ENCODE measurements around the gene SKIC8. TPM values are rescaled to one million over a fixed set of nuclear protein-coding genes. Genes with fewer than 3 reads are reported as not detected.

SKIC8 gene
- total RNA-seq, 1 experiment from 2014 or later, result 44.5 TPM

DNA sequence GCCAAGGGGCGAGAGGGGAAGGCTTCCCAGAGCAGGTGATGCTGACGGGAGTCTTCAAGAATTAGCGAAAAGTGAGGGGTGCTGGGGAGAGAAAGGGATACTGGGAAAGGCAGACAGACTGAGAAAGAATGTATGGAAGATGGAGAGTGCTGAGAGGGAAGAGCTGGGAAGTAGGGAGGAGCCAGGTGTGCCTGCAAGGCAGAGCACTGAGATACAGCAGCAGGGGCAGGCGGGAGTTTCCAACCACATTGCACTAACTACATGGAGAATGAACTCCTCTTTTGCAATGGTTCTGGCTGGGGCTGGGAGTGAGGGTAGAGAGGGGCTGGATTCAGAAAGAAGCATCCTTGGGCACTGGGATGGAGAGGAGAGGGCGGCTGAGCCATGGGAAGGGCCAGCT lies 24.7 kb upstream of the SKIC8 start:
- no peak overlapping the region for H2AFZ ChIP-seq
- POLR2A ChIA-PET (ENCODE audit: unreplicated experiment), result no interaction called here
- no TSS peak for BruUV-seq (replicated peaks)
- H3K4me1 ChIP-seq (replicated peaks; ENCODE audit: insufficient read depth), result peaks cover 14% of the 10 kb centered on the region; the same call in 1 of the 2 replicates
- H3K27me3 ChIP-seq (ENCODE audit: insufficient read depth, low read depth), result no peaks in the 10 kb centered on the region
- H3K79me2 ChIP-seq (ENCODE audit: low read depth), result no peaks in the 10 kb centered on the region
- no peaks in the 10 kb centered on the region for H3K9me3 ChIP-seq (ENCODE audit: insufficient read depth, low read depth)
- H3K4me2 ChIP-seq, result no peak overlapping the region
- H4K20me1 ChIP-seq (ENCODE audit: insufficient read depth), result no peaks in the 10 kb centered on the region
- no peaks in the 10 kb centered on the region for H3K36me3 ChIP-seq (ENCODE audit: low read depth)
- H3F3A ChIP-seq (ENCODE audit: insufficient read depth, low read depth), result no peaks in the 10 kb centered on the region
- TF ChIP-seq, protein P1, sequence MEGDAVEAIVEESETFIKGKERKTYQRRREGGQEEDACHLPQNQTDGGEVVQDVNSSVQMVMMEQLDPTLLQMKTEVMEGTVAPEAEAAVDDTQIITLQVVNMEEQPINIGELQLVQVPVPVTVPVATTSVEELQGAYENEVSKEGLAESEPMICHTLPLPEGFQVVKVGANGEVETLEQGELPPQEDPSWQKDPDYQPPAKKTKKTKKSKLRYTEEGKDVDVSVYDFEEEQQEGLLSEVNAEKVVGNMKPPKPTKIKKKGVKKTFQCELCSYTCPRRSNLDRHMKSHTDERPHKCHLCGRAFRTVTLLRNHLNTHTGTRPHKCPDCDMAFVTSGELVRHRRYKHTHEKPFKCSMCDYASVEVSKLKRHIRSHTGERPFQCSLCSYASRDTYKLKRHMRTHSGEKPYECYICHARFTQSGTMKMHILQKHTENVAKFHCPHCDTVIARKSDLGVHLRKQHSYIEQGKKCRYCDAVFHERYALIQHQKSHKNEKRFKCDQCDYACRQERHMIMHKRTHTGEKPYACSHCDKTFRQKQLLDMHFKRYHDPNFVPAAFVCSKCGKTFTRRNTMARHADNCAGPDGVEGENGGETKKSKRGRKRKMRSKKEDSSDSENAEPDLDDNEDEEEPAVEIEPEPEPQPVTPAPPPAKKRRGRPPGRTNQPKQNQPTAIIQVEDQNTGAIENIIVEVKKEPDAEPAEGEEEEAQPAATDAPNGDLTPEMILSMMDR (conservative IDR thresholded peaks at IDR 0.05), result no peak
- TF ChIP-seq EZH2 (IDR thresholded peaks at IDR 0.05; ENCODE audit: low read depth), result no peak
- intact Hi-C loops (cut with micrococcal nuclease; ENCODE audit: unreplicated experiment), result no loop called here
- no peaks in the 10 kb centered on the region for H3K9me2 ChIP-seq (ENCODE audit: insufficient read depth)
- DNase-seq, result no peak
- H3K27ac ChIP-seq, result no peak overlapping the region
- no peak overlapping the region for H3K4me3 ChIP-seq
- CTCF ChIA-PET, result no interaction called here

DNA sequence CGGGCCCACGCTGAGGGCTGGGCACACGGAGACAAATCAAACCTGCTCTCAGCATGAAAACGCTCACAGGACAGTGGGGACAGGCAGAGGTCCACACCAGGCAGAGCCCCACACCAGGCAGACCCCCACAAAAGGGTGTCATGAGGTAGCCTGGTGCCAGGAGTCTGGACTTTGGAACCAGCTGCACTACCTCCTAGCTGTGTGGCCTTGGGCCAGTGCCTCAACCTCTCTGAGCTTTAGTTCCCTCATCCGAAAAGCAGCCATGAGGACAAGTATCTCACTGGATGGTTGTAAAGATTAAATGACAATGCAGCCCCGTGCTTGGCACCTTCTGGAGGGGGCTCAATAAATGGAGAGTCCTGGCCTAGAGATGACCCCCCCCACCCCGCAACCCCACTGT lies 24.3 kb upstream of the SKIC8 start:
- Histone ChIP-seq H3K4me2 (no peak overlapping the region), H3F3A (ENCODE audit: insufficient read depth, low read depth) (no peaks in the 10 kb centered on the region), H3K4me3 (no peak overlapping the region), H3K27me3 (ENCODE audit: insufficient read depth, low read depth) (no peaks in the 10 kb centered on the region), H3K36me3 (ENCODE audit: low read depth) (no peaks in the 10 kb centered on the region), H3K4me1 (replicated peaks; ENCODE audit: insufficient read depth) (0 out of 2 replicates have a peak, but pooled peaks cover 11% of the 10 kb centered on the region), H2AFZ (no peak overlapping the region), H3K9me2 (ENCODE audit: insufficient read depth) (no peaks in the 10 kb centered on the region), H3K9me3 (ENCODE audit: insufficient read depth, low read depth) (no peaks in the 10 kb centered on the region), H3K79me2 (ENCODE audit: low read depth) (no peaks in the 10 kb centered on the region), H4K20me1 (ENCODE audit: insufficient read depth) (no peaks in the 10 kb centered on the region), H3K27ac (no peak overlapping the region)
- DNase-seq, result no peak
- no TSS peak for BruUV-seq (replicated peaks)
- intact Hi-C loops (cut with micrococcal nuclease; ENCODE audit: unreplicated experiment), result no loop called here
- ChIA-PET POLR2A (ENCODE audit: unreplicated experiment) (no interaction called here), CTCF (interaction anchor here (0.5 kb wide), 1 partner anchor 63 kb away, joined by 3 read pairs; no protein-coding TSS in a partner anchor)
- no peak for TF ChIP-seq EZH2 (IDR thresholded peaks at IDR 0.05; ENCODE audit: low read depth)
- TF ChIP-seq, protein P1 (conservative IDR thresholded peaks at IDR 0.05), result no peak

DNA sequence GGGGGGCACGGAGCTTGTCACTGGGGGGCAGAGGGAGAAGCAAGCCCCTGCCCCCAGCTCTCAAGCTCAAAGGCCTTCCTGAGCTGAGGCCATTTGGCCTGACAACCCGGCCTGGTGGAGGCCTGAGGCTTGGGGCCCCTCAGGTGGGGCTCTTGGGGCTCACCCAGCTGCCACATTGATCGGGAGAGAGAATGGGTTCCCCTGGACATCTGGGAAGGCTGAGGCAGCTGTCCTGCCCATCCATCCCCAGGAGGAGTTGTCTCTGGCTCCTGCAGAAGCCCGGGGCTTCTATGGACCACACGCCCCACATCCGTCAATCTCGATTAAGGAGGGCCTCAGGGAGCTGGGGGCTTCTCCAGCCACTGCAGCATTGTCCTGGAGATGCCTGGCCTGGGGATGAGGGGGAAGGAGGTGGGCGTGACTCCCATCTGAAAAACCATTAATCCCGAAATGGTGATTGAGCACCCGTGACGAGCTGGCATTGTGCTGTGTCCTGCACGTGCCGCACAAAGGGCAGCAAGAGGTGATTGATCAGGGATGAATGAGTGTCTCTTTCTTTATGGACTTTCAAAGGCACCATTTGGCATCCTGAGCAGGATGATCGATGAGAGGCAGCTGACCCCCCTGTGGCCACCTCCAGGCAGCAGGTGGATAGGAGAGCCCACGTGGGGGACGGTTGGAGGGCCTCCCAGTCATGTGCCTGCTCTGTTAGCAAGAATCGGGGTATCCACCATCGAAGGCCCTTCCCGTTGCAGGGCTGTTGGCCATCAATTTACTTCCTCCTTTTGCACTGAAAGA lies 23.5 kb upstream of the SKIC8 start:
- Histone ChIP-seq H3K36me3 (ENCODE audit: low read depth) (no peaks in the 10 kb centered on the region), H3K9me3 (ENCODE audit: insufficient read depth, low read depth) (no peaks in the 10 kb centered on the region), H3K4me1 (replicated peaks; ENCODE audit: insufficient read depth) (0 out of 2 replicates have a peak, but pooled peaks cover 11% of the 10 kb centered on the region), H3K27me3 (ENCODE audit: insufficient read depth, low read depth) (no peaks in the 10 kb centered on the region), H2AFZ (peak overlapping the region; percentile 62; the same call in 1 of the 2 replicates), H3F3A (ENCODE audit: insufficient read depth, low read depth) (no peaks in the 10 kb centered on the region), H4K20me1 (ENCODE audit: insufficient read depth) (no peaks in the 10 kb centered on the region), H3K4me2 (peak overlapping the region; percentile 40; the same call in 1 of the 2 replicates), H3K79me2 (ENCODE audit: low read depth) (no peaks in the 10 kb centered on the region), H3K4me3 (no peak overlapping the region), H3K27ac (no peak overlapping the region), H3K9me2 (ENCODE audit: insufficient read depth) (no peaks in the 10 kb centered on the region)
- no peak for DNase-seq
- POLR2A ChIA-PET (ENCODE audit: unreplicated experiment), result no interaction called here
- BruUV-seq (replicated peaks), result no TSS peak
- intact Hi-C loops (cut with micrococcal nuclease; ENCODE audit: unreplicated experiment), result no loop called here
- TF ChIP-seq EZH2 (IDR thresholded peaks at IDR 0.05; ENCODE audit: low read depth), result no peak
- TF ChIP-seq, protein P1 (conservative IDR thresholded peaks at IDR 0.05), result no peak
- CTCF ChIA-PET, result interaction anchor here (0.5 kb wide), 1 partner anchor 64 kb away, joined by 3 read pairs; no protein-coding TSS in a partner anchor
